Activated CD4-positive, CD25-positive, alpha-beta regulatory T cell (primary cell): Measurements from ENCODE around the gene SLC66A3.
A peak's percentile ranks its signal among the peaks of the same experiment; 100 is the strongest.

Source experiments
- DNase-seq, 4 experiments: peaks; one replicate each; lab custom pipeline; 2025; lab: John Stamatoyannopoulos, UW

Gene SLC66A3

DNA sequence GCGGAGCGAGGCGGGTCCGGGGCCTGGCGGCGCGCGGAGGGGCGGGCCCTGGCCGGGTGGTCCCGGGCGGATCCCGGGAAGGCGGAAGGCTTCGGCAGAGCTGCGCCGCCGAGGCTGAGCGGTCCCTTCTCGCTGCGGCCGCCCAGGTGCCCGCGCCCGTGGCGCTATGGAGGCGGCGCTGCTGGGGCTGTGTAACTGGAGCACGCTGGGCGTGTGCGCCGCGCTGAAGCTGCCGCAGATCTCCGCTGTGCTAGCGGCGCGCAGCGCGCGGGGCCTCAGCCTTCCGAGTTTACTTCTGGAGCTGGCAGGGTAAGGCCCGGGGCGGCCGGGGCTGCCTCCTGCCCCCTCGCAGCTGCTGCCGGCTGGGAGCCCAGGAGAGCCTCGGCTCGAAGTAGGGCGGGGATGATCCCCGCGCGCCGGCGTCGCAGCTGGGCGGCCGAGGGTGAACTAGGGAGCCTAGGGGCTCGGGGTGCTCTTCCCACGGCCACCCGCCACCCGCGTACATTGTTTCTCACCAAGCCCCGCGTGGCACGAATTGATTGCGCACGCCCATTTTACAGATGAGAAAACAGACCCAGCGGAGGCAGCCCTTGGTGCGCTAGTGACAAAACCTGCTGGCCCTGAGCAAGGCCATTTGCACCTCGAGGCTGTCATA, at the start of gene SLC66A3:
Gene SLC66A3, plus strand, starts transcription at position 87 of the 655 bp plus-strand sequence. Its CDS starts 80 bp downstream, at position 167.
- peak in 3 of 4 experiments; percentile 51 to 80 (median 65) for DNase-seq

- DNase-seq = no peak
Observed at GRCh38 chr2:11109002-11109401, 46.3 kb upstream of the SLC66A3 start.

- no peak for DNase-seq
Observed at GRCh38 chr2:11112870-11113428, 42.3 kb upstream of the SLC66A3 start.

DNA sequence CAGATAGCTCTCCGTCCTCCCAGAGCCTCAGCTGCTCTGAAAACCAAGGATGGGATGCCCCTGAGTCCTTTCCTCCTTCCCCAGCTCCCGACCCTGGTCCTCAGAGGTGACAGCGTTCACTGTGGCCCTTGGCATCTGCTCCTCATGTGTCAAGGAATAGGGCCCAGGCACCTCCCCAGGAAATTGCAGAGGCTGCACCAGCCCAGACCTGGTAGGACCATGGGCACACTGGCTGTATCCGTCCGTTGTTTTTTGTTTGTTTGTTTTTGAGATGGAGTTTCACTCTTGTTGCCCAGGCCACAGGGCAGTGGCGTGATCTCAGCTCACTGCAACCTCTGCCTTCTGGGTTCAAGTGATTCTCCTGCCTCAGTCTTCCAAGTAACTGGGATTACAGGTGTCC, 37.5 kb upstream of the SLC66A3 start:
- DNase-seq = no peak

DNA sequence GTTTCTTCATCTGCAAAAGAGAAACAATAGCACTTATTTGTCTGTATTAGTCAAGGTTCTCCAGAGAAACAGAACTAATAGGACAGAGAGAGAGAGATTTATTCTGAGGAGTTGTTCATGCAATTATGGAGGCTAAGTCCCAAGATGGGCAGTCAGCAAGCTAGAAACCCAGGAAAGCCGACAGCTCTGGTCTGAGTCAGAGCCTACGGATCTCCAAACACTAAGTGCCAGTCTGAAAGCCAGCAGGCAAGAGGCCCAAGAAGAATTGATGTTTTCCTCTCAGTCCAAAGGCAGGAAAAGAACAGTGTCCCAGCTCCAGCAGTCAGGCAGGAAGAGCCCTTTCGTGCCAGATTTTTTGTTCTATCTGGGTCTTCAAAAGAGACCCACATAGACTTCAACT, 36.5 kb upstream of the SLC66A3 start:
- DNase-seq = no peak

- no peak for DNase-seq
Observed at GRCh38 chr2:11121099-11121822, 34.0 kb upstream of the SLC66A3 start.

- no peak for DNase-seq
Observed at GRCh38 chr2:11121823-11122155, 33.5 kb upstream of the SLC66A3 start.

DNA sequence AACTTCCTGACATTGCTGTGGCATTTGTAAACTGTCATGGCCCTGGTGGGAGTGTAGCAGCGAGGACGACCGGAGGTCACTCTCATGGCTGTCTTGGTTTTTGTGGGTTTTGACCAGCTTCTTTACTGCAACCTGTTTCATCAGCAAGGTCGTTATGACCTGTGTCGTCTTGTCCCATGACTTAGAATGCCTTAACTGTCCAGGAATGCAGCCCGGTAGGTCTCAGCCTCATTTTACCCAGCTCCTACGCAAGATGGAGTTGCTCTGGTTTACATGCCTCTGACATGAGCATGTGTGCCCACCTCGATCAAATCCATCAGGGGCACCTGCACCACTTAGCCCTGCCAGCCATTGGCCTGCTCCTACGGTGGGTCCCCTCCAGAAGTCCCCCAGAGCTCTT, 32.9 kb upstream of the SLC66A3 start:
- DNase-seq = no peak

DNA sequence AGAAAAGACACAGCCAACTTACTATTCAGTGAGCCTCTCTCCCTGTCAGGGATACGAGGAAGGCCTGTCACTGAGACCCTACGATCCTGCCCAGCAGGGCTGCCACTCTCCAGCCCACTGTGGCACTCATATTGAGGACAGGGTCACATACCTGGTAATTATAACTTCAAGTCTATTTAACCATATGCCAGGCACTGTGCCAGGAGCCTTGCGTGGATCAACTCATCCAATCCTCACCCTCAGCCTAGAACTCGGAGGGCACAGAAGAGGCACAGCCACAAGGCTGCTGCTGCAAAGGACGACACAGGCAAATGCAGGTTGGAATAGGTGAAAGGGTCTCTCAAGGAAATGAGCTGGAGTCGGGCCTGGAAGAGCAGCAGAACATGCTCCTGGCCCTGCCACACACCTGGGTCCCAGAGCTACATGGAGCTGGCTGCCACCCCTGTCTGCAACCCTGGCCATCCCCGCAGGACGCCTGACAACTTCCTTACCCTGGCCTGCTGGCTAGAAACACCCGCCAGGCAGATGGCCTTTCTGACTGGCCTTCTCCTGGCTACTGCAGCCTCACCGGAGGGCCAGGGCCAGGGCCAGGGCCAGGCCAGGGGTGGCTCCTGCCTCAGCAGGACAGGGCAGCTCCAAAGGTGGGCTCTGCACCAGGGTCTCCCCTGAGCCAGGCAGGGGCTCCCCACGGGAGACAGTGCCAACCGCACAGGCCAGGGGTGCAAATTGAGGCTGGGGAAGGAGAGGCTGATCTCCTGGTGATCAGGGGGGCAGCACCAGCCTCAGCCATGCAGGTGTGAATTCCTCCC, 32.1 kb upstream of the SLC66A3 start:
- no peak for DNase-seq

DNA sequence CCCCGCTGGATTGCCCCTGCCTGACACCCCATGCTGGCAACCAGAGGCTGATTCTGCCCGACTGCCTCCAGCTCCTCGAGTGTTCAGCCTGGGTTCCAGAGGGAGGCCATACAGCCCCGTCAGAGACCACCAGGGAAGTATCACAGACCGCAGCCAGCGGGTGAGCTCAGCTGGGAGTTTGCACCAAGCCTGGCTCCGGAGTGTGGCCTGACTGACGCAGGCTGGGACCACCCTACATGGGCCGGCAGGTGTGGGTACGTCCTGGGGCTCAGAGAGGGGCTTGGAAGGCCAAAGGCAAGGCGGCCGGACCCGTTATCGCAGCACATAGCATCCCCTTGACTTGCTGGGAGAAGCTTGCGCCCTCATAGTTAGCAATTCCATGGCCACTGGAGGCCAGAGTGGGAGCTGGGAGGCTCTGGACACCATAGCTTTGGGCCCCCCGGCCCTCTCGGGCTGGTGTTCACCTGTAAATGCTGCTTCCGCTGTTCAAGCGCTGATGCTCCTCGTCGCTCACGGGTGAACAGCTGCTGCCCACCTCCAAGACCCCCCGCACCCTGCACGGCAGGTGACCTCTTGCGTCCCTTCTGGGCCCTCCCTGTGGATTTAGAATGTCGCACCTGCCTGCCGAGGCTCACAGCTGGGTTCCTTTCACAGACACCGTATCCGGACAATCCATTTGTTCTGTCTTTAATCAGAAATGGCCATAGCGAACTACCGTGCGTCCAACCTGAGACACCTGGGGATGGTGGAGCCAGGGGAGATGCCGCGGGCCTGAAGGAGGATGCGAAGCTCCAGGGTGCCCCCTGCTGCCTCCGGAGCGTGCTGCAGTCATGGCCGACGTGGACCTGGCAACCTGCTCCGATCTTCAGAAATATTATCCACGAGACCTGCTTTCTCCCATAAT, 31.2 kb upstream of the SLC66A3 start:
- DNase-seq = peak in 3 of 4 experiments; percentile 7 to 54 (median 25)

- DNase-seq = no peak
Observed at GRCh38 chr2:11124760-11125068, 30.6 kb upstream of the SLC66A3 start.

DNA sequence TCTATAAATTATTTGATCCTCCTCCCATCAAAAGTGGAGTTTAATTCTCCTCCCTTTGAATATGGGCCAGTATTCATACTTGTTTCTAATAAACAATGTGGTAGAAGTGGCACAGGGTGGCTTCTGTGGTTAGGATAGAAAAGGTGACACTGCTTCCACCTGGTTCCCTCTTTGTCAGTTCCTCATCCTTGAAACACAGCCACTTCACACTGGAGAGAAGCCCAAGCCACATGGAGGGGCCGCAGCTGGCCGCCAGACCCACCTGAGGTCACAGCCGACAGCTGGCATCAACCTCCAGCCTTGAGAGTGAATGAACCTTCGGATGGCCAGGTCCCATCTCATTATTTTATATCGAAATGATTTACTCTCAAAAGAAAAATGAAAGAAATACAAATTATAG, 27.5 kb upstream of the SLC66A3 start:
- no peak for DNase-seq

DNA sequence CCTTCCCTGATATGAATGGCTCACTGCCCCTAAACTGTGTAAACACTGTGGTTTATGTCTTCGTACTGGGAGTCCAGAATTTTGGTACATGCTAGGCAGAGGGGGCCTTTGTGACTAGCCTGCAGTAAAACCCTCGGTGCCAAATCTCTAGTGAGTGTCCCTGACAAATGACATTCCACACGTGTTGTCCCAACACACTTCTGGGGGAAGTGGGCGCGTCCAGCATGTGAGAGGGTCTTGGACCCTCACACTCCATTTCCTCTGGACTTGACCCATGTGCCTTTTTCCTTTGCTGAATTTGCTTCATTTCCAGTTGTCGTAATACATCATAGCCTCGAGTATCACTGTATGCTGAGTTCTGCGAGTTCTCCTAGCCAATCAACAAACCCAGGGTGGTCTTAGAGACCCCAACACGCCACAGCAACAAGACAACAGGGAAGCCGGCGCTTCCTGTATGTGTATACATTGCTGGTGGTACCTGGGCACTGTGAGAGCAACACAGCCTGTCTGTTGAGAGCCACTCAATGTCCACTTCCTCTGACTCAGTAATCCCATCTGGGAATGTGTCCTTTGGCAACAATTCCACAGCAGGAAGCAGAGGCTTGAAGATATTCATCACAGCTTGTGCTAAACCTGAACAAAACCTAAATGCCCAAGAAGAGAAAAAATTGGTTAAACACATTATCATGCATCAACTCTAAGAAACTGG, 26.9 kb upstream of the SLC66A3 start:
- no peak for DNase-seq

DNA sequence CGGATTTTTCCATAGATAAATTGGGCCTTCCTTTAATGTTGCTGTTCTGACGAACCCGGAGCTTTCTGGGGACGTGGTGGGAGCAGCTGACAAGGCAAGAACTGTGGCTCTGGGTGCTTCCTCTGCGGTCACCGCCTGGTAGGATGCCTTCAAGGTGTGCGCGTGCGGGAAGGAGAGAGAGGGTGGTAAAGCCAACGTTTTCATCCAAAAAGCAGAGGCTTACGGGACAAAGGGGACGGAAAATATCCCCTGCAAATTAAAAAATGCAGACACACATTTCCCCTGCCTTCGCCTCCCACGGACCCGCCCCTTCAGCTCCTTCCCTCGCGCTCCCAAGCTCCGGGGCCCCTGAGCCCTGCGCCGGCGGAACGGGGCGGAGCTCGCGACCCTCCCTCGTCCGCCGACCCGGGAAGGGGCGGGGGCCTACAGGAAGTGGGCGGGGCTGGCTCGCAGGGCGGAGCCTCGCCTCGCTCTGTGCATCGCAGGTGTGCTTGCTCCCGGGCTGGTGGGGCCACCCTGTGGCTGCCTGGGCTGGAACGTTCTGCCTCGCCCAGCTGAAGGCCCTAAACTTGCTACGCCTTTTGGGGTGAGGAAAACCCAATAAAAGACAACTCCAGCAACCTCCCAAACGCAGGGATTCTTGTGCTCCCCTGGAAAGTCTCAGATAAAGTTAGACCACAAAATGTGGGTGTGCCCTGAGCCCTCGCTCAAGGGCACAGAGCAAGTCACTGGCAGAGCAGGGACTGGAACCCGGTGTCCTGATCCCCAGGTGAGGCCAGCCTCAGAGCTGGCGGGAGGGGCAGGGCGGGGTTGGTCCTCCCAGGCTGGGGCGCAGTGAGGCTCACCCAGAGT, 25.4 kb upstream of the SLC66A3 start:
- peak; percentile 50 to 76 (median 64) for DNase-seq

GRCh38 chr2:11131166-11131920, 23.9 kb upstream of the SLC66A3 start:
- no peak for DNase-seq

- DNase-seq = no peak
Observed at GRCh38 chr2:11132036-11132671, 23.1 kb upstream of the SLC66A3 start.

DNA sequence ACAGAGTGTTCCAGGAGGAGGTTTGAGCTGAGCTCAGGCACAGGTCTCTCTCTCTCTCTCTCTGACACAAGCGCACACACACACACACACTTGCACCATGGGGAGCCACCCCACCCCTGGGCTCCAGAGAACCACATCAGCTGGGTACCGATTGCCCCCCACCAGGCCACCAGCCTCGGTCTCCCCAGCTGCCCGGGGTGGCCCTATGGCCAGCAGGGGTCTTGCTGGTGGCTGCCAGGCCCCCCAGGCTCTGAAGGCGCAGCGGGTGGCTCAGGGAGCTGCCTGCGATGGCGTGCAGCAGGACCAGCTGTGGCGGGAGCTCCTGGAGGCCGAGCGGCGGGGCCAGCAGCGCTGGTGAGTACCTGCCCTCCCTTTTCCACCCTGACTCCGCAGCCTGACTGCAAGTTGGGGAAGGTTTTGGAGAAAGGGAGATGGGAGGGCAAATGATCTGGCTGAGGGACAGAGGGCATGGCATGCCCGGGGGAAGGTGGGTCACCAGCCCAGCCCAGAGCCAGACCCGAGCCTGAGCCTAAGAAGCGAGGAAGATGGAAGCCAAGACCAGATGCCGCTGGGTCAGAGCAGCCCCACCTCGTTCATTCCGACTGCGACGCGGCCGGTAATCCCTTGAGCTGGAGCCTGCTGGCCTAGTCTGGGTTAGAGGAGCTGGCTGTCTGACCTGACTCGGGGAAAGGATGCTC, 21.9 kb upstream of the SLC66A3 start:
- no peak for DNase-seq

DNA sequence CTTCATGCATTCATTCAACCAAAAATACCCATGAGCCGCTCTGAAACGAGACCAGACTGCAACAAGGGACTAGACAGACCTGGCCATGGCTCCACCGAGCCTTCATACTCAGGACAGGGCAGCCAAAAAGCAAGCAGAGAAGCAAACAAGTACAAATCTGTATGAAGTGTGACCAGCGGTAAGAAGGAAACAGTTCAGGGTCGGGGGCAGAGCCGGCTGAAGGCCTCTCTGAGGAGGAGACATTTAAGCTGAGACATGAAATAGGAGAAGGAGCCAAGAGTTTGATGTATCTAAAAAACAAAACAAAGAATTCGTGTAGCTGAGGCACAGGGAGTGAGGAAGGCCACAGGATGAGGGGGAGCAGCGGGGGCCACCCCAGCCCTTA, 21.3 kb upstream of the SLC66A3 start:
- no peak for DNase-seq
